ENCODE results near the gene CDHR2.
A peak's percentile ranks its signal among the peaks of the same experiment; 100 is the strongest.

Gene CDHR2

GRCh38 chr5:176541338-176542134 lies 7.6 kb upstream of the CDHR2 start:
- TF ChIP-seq ZFX (IDR thresholded peaks at IDR 0.05; ENCODE audit: borderline replicate concordance) (no peak), CTCF (IDR thresholded peaks at IDR 0.05) (no peak)
- peak overlapping the region; percentile 89 for H3K27ac ChIP-seq

- TF ChIP-seq ZFX (IDR thresholded peaks at IDR 0.05; ENCODE audit: borderline replicate concordance) (no peak), CTCF (IDR thresholded peaks at IDR 0.05) (no peak)
Measured at GRCh38 chr5:176542135-176542595, 7.0 kb upstream of the CDHR2 start.

GRCh38 chr5:176542596-176543427 lies 6.3 kb upstream of the CDHR2 start:
- TF ChIP-seq CTCF (IDR thresholded peaks at IDR 0.05), result peak; percentile 72
- no peak for TF ChIP-seq ZFX (IDR thresholded peaks at IDR 0.05; ENCODE audit: borderline replicate concordance)
- H3K27ac ChIP-seq, result peak overlapping the region; percentile 89

More at GRCh38 chr5:176542135-176542595, 7.0 kb upstream of the CDHR2 start:
- peak overlapping the region; percentile 89 for H3K27ac ChIP-seq

DNA sequence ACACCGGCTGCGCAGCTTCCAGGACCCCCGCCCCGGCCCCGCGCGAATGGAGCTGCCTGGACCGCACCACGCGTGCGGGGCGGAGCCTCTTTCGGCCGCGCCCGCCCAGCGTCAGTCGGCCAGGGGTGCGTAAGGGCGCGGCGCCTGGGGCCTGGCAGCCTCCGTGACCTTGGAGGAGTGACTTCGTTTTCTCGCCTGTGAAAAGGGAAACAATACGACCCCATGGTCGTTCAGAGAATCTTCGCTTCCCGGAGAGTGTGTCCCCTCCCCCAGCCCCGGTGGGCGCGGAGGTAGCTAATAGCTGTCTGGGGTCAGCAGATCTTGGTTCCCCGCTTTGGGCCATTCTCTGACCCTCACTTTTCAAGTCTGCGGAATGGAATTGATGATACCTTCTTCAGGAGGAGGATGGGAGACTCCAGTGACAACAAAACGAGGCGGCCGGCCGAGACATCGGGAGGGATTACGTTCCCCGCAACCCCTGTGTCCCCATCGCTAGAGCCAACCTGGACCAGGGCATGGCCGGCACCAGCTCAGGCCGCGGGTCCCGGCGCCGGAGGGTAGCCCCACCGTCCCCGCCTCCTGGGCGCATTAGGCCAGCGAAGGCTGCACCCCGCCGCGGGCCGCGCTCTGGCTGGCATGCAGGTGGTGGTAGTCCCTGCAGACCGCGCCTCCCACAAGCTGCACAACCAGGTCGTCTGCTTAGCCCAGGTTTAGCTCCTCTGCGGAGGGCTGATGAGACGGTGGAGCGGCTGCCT lies 5.5 kb upstream of the CDHR2 start:
- H3K27ac ChIP-seq, result peak overlapping the region; percentile 89

GRCh38 chr5:176545388-176545736 lies 3.8 kb upstream of the CDHR2 start:
- TF ChIP-seq CTCF (IDR thresholded peaks at IDR 0.05), result no peak
- TF ChIP-seq ZFX (IDR thresholded peaks at IDR 0.05; ENCODE audit: borderline replicate concordance), result no peak
- H3K27ac ChIP-seq, result no peak overlapping the region

More for the DNA sequence above, 5.5 kb upstream of the CDHR2 start:
- no peak for TF ChIP-seq CTCF (IDR thresholded peaks at IDR 0.05)
- TF ChIP-seq ZFX (IDR thresholded peaks at IDR 0.05; ENCODE audit: borderline replicate concordance), result no peak

GRCh38 chr5:176545737-176546509 lies 3.2 kb upstream of the CDHR2 start:
- TF ChIP-seq ZFX (IDR thresholded peaks at IDR 0.05; ENCODE audit: borderline replicate concordance), result no peak
- no peak for TF ChIP-seq CTCF (IDR thresholded peaks at IDR 0.05)
- no peak overlapping the region for H3K27ac ChIP-seq
